ENCODE results near the gene SH3PXD2A. TPM values are rescaled to one million over a fixed set of nuclear protein-coding genes. Genes with fewer than 3 reads are reported as not detected.
"Not testable (repeated sequence)": the region's sequence is repeated elsewhere in the genome, so short reads cannot be mapped to it uniquely, and the experiment has no call there.

SH3PXD2A gene
- total and polyA plus RNA-seq, 12 donors = 5.7 to 34.5 (median 19.2) TPM

DNA sequence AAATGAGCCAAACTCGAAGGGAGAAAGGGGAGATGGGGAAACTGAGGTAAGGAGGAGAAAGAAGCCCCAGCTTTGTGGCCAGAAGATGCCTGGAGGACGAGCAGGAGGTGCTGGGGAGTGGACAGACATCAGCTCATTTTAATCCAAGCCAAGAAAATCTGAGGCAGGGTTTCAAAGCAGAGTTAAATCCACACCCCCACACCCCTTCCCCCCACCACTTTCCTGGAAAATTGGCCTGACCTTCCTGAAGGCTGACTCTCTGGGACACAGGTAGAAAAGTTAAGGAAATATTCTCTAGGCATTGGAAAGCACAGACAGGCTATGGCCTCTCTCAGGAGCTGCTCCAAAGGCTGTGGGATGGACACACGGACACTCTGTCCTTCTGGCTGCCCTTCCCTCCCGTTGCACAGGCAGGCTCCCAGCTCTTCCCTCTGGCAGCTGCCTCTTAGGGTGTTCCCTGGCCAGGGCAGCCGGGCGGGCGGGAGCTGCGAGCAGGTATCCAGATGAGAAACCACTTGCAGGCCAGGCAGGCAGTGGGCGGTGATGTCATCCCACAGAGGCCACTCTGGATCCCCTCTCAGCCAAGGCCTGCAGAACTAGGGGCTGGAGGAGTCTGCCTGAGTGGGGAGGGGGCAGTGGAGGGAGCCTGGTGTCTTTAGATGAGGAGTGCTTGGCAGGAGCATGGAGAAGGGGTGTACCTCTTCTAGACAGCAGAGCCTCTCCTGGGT, 190.1 kb downstream of the SH3PXD2A start:
- H3K4me1 ChIP-seq (replicated peaks in 1 of 2) = peaks cover 13 to 39% of the 10 kb centered on the region in 2 donors
- DNase-seq = peak in 3 of 7 donors; percentile 10 to 65 (median 28)
- no peak overlapping the region for H3K4me3 ChIP-seq
- no peaks in the 10 kb centered on the region for H3K27me3 ChIP-seq
- WGBS, 4 donors = 73 to 80% (median 77%) methylated on average over 7 to 9 of the region's 9 CpGs
- H3K36me3 ChIP-seq (replicated peaks in 1 of 2) = no peaks in the 10 kb centered on the region
- TF ChIP-seq, protein P1, sequence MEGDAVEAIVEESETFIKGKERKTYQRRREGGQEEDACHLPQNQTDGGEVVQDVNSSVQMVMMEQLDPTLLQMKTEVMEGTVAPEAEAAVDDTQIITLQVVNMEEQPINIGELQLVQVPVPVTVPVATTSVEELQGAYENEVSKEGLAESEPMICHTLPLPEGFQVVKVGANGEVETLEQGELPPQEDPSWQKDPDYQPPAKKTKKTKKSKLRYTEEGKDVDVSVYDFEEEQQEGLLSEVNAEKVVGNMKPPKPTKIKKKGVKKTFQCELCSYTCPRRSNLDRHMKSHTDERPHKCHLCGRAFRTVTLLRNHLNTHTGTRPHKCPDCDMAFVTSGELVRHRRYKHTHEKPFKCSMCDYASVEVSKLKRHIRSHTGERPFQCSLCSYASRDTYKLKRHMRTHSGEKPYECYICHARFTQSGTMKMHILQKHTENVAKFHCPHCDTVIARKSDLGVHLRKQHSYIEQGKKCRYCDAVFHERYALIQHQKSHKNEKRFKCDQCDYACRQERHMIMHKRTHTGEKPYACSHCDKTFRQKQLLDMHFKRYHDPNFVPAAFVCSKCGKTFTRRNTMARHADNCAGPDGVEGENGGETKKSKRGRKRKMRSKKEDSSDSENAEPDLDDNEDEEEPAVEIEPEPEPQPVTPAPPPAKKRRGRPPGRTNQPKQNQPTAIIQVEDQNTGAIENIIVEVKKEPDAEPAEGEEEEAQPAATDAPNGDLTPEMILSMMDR (IDR thresholded peaks at IDR 0.05) = no peak
- TF ChIP-seq POLR2A (IDR thresholded peaks at IDR 0.05) = no peak
- intact Hi-C loops (cut with DNase I) = no loop called here
- H3K27ac ChIP-seq = peak overlapping the region in 2 of 5 donors; percentile 9 to 17
- no peaks in the 10 kb centered on the region for H3K9me3 ChIP-seq (replicated peaks in 1 of 3)

DNA sequence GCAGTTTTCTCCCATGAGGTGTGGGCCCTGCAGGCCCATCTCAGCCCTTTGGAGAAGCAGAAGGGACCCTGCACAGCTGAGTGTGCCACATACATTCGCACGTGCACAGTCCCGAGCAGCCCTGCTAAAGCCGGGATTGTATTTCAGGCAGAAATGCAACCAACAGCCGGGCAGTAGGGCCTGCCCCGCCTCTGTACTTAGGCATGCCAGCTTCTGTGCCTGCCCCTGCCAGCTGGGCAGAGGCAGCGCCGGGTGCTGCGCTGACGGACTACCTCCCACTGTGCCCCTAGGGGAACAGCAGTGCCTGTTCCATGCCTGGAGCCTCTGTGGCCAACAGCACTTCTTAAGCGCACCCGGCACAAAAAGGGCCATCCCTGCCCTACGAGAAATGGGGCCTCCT, 191.6 kb downstream of the SH3PXD2A start:
- TF ChIP-seq, protein P1 (IDR thresholded peaks at IDR 0.05) = no peak
- TF ChIP-seq POLR2A (IDR thresholded peaks at IDR 0.05) = no peak
- peak overlapping the region in 2 of 5 donors; percentile 1 to 40 for H3K27ac ChIP-seq
- WGBS, 4 donors = 65 to 91% (median 84%) methylated on average over 3 to 13 of the region's 13 CpGs
- H3K36me3 ChIP-seq (replicated peaks in 1 of 2) = peaks cover 0 to 3% of the 10 kb centered on the region in 2 donors
- peaks cover 20 to 39% of the 10 kb centered on the region in 2 donors for H3K4me1 ChIP-seq (replicated peaks in 1 of 2)
- peak in 1 of 7 donors; percentile 69 for DNase-seq
- no peaks in the 10 kb centered on the region for H3K9me3 ChIP-seq (replicated peaks in 1 of 3)
- H3K27me3 ChIP-seq = no peaks in the 10 kb centered on the region
- intact Hi-C loops (cut with DNase I) = no loop called here
- no peak overlapping the region for H3K4me3 ChIP-seq

DNA sequence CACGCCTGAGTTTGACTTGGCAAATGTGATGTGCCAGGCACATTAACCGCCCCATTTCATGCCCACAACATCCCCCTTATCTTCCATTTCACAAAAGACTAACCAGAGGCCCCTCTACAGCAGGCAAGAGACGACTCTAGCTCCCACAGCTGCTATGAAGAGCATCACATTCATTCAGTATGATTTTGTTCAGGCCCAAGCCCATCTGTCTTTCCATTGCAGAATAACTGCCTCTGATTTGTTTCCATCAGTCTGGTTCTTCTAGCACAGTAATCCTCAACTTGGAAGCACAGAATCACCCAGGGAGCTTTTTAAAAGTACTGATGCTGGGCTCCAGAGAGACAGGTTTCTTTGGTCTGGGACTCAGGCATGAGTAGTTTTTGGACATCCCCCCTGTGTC, 192.1 kb downstream of the SH3PXD2A start:
- no peak overlapping the region for H3K4me3 ChIP-seq
- H3K4me1 ChIP-seq (replicated peaks in 1 of 2) = peaks cover 20 to 33% of the 10 kb centered on the region in 2 donors
- H3K27me3 ChIP-seq = no peaks in the 10 kb centered on the region
- H3K36me3 ChIP-seq (replicated peaks in 1 of 2) = peaks cover 0 to 9% of the 10 kb centered on the region in 2 donors
- no peak for DNase-seq
- WGBS, 4 donors = 82 to 95% (median 90%) methylated on average over 3 of the region's 3 CpGs
- intact Hi-C loops (cut with DNase I) = no loop called here
- no peaks in the 10 kb centered on the region for H3K9me3 ChIP-seq (replicated peaks in 1 of 3)
- TF ChIP-seq, protein P1 (IDR thresholded peaks at IDR 0.05) = no peak
- peak overlapping the region in 1 of 5 donors; percentile 40 for H3K27ac ChIP-seq

DNA sequence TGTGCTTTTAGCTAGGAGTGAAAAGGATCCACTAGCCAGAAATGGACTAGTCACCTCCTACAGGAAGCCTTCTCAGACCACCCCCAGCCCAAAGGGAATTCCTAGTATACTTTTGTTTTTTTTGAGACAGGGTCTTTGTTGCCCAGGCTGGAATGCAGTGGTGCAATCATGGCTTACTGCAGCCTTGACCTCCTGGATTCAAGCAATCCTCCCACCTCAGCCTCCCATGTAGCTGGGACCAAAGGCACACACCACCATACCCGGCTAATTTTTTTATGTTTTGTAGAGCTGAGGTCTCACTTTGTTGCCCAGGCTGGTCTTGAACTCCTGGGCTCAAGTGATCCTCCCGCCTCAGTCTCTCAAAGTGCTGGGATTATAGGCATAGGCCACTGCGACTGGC, 192.7 kb downstream of the SH3PXD2A start:
- intact Hi-C loops (cut with DNase I); H3K9me3 ChIP-seq (replicated peaks in 1 of 3): not testable (repeated sequence)
- peak overlapping the region in 2 of 5 donors; percentile 24 to 40 for H3K27ac ChIP-seq

More for the DNA sequence above, 192.7 kb downstream of the SH3PXD2A start:
- whole genome bisulfite sequencing, 4 donors = 95 to 100% (median 96%) methylated on average over 3 of the region's 3 CpGs
- not testable (repeated sequence) for H3K27me3 ChIP-seq, DNase-seq, H3K4me3 ChIP-seq
- Histone ChIP-seq H3K4me1 (replicated peaks in 1 of 2) (peaks cover 20 to 28% of the 10 kb centered on the region in 2 donors), H3K36me3 (replicated peaks in 1 of 2) (peaks cover 0 to 14% of the 10 kb centered on the region in 2 donors)

Measured in adrenal gland (tissue), 12 donors.